Measurements from ENCODE around the gene KRT16. TPM values are rescaled to one million over a fixed set of nuclear protein-coding genes. Genes with fewer than 3 reads are reported as not detected.

The KRT16 gene
- total RNA-seq, 1 donor from 2014 or later = 0.40 TPM

- Mint-ChIP-seq H3K36me3 (no peaks in the 10 kb centered on the region), H3K4me3 (no peak overlapping the region), H3K9me3 (no peaks in the 10 kb centered on the region), H3K27ac (no peak overlapping the region), H3K27me3 (ENCODE audit: low read depth) (no peaks in the 10 kb centered on the region), H3K4me1 (peaks cover 16% of the 10 kb centered on the region)
- DNase-seq (ENCODE audit: low spot score in 2 of 2, unreplicated experiment in 2 of 2) = no peak
- TF ChIP-seq, protein P1, sequence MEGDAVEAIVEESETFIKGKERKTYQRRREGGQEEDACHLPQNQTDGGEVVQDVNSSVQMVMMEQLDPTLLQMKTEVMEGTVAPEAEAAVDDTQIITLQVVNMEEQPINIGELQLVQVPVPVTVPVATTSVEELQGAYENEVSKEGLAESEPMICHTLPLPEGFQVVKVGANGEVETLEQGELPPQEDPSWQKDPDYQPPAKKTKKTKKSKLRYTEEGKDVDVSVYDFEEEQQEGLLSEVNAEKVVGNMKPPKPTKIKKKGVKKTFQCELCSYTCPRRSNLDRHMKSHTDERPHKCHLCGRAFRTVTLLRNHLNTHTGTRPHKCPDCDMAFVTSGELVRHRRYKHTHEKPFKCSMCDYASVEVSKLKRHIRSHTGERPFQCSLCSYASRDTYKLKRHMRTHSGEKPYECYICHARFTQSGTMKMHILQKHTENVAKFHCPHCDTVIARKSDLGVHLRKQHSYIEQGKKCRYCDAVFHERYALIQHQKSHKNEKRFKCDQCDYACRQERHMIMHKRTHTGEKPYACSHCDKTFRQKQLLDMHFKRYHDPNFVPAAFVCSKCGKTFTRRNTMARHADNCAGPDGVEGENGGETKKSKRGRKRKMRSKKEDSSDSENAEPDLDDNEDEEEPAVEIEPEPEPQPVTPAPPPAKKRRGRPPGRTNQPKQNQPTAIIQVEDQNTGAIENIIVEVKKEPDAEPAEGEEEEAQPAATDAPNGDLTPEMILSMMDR (IDR thresholded peaks at IDR 0.05; ENCODE audit: unreplicated experiment) = no peak
Observed at GRCh38 chr17:41639492-41640473, 27.2 kb upstream of the KRT16 start.

- no peaks in the 10 kb centered on the region for H3K27me3 Mint-ChIP-seq (ENCODE audit: low read depth)
- no peaks in the 10 kb centered on the region for H3K9me3 Mint-ChIP-seq
- H3K36me3 Mint-ChIP-seq = no peaks in the 10 kb centered on the region
- no peak overlapping the region for H3K27ac Mint-ChIP-seq
- peaks cover 17% of the 10 kb centered on the region for H3K4me1 Mint-ChIP-seq
- H3K4me3 Mint-ChIP-seq = no peak overlapping the region
- no peak for DNase-seq (ENCODE audit: low spot score in 2 of 2, unreplicated experiment in 2 of 2)
- TF ChIP-seq, protein P1 (IDR thresholded peaks at IDR 0.05; ENCODE audit: unreplicated experiment) = no peak
Observed at GRCh38 chr17:41638941-41639340, 26.4 kb upstream of the KRT16 start.

- no peak overlapping the region for H3K27ac Mint-ChIP-seq
- DNase-seq (ENCODE audit: low spot score in 2 of 2, unreplicated experiment in 2 of 2) = no peak
- TF ChIP-seq, protein P1 (IDR thresholded peaks at IDR 0.05; ENCODE audit: unreplicated experiment) = no peak
- no peak overlapping the region for H3K4me3 Mint-ChIP-seq
- H3K36me3 Mint-ChIP-seq = no peaks in the 10 kb centered on the region
- H3K4me1 Mint-ChIP-seq = peaks cover 17% of the 10 kb centered on the region
- no peaks in the 10 kb centered on the region for H3K27me3 Mint-ChIP-seq (ENCODE audit: low read depth)
- H3K9me3 Mint-ChIP-seq = no peaks in the 10 kb centered on the region
Observed at GRCh38 chr17:41638194-41638593, 25.6 kb upstream of the KRT16 start.

DNA sequence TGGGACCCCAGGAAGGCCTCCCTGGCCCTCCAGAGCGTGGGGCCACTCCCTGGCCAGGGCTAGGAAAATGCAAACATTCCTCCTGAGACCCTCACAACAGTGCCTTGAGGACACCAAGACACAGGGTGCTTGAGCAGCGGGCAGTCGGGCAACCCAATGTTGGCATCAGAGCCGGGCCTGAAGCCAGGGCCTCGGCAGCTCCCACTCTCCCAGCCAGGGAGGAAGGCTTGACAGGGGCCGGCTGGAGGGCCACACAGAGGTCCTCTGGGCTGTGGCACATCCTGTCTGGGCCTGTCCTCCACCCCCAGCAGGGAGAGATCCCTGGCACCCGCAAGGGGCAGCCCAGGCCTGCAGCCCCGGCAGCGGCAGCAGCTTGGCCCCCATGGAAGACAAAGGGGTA lies 24.1 kb upstream of the KRT16 start:
- Mint-ChIP-seq H3K4me3 (no peak overlapping the region), H3K36me3 (no peaks in the 10 kb centered on the region), H3K27me3 (ENCODE audit: low read depth) (no peaks in the 10 kb centered on the region), H3K9me3 (no peaks in the 10 kb centered on the region), H3K27ac (no peak overlapping the region), H3K4me1 (peaks cover 17% of the 10 kb centered on the region)
- no peak for DNase-seq (ENCODE audit: low spot score in 2 of 2, unreplicated experiment in 2 of 2)
- TF ChIP-seq, protein P1 (IDR thresholded peaks at IDR 0.05; ENCODE audit: unreplicated experiment) = no peak

DNA sequence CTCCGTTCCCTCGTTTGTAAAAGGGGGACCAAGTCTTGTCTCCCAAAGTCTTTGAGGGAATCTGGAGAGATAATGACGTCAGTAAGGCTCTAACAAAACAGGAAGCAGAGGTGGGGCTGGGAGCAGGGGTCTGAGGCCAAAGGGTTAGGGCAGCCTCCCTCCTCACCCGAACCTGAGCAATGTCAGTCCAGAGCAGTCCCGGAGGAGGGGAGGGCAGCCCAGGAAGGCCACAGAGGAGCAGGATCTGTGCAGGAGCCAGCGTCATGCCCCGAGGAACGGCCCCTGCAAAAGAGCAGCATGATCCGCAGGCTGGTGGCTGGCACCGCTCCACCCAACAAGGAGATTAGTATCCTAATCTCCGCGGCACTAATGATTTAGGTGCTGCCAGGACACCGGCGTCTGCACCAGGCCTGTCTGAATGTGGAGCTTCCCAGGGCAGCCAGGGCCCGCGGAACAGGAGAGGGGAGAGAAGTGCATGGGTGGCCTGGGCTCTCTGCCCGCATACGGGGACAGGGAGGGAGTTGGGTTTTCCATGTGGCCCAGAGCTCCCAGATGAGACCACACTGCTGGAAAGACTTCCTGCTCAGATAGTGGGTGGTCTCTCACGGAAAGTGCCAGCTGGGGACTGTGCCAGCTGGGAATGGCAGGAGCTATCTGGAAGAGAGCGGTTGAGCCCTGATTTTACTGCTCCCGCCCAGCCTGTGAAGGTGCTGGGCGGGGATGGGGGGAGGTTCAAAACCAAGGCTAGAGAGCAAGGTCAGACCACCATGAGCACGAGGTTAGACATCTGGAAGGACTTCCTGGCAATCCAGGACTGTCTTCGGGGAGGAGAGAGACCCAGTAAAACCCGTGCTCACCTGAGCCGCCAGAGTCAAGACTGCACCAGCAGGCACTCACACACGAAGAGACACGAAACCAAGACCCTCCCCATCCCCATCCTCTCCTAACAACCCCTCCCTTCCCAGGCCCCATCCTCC lies 22.8 kb upstream of the KRT16 start:
- H3K36me3 Mint-ChIP-seq = no peaks in the 10 kb centered on the region
- H3K27me3 Mint-ChIP-seq (ENCODE audit: low read depth) = no peaks in the 10 kb centered on the region
- no peak overlapping the region for H3K4me3 Mint-ChIP-seq
- H3K9me3 Mint-ChIP-seq = no peaks in the 10 kb centered on the region
- TF ChIP-seq, protein P1 (IDR thresholded peaks at IDR 0.05; ENCODE audit: unreplicated experiment) = no peak
- peak overlapping the region; percentile 87 for H3K27ac Mint-ChIP-seq
- peaks cover 17% of the 10 kb centered on the region for H3K4me1 Mint-ChIP-seq
- DNase-seq (ENCODE audit: low spot score in 2 of 2, unreplicated experiment in 2 of 2) = no peak

All from mesothelial cell of epicardium (in vitro differentiated cells).